AG08395 (cell line): ENCODE measurements around the gene ISG20.
"Not testable (repeated sequence)": the region's sequence is repeated elsewhere in the genome, so short reads cannot be mapped to it uniquely, and the experiment has no call there.

Source experiments
- DNase-seq: peaks from one replicate; pipeline ENCODE4 v3.0.0; 2012; ENCODE audit warnings: mixed read lengths, low spot score

Gene ISG20

GRCh38 chr15:88636654-88637053, 2.2 kb upstream of the ISG20 start:
- DNase-seq, result no peak

DNA sequence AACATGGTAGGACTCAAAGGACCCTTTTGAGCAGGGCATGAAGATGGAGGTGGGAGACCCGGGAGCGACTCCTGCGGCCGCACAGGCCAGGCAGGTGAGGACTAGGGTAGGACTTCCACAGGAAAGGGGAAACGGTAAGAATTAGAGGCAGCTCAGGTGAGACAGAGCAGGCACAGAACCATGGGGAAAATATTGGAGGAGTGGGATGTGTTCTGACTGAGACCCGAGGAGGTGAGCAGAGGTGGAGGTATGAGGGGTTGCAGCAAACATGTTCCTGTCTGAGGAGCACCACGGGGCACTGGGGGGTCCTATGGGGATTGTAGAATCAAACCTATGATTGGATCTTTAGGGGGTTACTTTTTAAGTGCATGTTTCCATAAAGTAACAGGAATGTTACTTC, 1.4 kb upstream of the ISG20 start:
- DNase-seq, result no peak

DNA sequence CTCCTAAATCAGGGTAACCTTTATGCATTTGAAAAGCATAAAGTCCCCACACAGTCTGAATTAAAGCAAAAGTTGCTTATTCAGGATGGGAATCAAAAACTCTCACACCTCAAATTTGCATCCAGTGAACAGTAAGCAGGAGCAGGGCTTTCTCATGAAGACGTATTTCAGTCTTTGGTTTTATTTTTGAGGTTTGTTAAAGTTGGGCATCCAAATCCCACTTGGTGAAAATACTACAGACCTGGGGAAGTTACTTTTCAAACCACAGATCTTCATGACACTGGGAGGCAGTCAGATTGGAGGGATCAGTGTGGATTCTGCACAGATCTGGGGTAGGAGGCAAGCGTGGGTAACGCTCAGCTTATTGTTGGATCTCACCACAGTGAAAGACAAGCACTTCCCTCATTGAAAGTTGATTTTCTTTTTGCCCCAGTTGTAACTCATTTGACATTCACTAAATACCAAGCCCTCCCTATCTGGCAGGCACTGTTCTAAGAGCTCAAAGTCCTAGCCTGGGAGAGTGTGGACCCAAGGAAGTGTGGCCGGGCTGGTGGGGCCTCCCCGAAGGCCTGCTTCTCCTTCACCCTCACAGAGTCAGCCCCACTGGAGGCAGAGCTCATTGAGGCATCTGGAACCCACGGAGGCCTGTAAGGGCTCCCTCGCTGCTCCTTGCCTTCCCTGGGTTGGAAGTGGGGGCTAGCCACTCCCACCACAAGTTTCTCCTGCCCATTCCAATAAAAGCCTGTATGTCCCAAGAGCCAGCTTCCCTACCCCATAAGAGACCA, 783 bp upstream of the ISG20 start:
- no peak for DNase-seq

- no peak for DNase-seq
Observed at GRCh38 chr15:88641959-88642452, 3.2 kb downstream of the ISG20 start.

DNA sequence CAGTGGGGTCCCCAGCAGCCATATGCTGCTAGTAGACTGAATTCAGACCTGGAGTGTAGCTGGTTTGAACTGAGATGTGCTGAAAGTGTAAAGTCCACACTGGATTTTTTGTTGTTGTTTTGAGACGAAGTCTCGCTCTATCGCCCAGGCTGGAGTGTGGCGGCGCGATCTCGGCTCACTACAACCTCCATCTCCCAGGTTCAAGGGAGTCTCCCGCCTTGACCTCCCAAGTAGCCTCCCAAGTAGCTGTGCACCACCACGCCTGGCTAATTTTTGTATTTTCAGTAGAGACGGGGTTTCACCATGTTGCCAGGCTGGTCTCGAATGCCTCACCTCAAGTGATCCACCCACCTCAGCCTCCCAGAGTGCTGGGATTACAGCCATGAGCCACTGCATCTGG, 3.7 kb downstream of the ISG20 start:
- not testable (repeated sequence) for DNase-seq

DNA sequence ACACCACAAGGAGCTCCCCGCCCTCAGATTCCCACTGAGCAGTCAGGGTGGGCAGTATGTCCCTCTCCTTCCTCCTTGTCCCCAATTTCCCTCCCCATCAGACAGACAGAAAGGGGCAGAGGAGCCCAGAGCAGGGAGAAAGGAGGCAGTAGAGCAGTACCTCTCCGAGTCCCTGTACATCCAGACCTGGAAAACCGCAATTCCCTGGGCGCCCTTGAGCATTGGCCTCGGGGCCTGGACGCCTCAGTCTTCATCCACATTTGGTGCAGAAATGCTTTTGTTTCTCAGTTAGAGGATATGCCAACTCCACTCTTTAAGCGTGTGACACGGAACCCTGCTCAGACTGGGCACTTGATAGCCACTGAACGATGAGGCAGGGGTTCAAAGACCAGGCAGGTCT, 5.9 kb downstream of the ISG20 start:
- DNase-seq, result no peak

DNA sequence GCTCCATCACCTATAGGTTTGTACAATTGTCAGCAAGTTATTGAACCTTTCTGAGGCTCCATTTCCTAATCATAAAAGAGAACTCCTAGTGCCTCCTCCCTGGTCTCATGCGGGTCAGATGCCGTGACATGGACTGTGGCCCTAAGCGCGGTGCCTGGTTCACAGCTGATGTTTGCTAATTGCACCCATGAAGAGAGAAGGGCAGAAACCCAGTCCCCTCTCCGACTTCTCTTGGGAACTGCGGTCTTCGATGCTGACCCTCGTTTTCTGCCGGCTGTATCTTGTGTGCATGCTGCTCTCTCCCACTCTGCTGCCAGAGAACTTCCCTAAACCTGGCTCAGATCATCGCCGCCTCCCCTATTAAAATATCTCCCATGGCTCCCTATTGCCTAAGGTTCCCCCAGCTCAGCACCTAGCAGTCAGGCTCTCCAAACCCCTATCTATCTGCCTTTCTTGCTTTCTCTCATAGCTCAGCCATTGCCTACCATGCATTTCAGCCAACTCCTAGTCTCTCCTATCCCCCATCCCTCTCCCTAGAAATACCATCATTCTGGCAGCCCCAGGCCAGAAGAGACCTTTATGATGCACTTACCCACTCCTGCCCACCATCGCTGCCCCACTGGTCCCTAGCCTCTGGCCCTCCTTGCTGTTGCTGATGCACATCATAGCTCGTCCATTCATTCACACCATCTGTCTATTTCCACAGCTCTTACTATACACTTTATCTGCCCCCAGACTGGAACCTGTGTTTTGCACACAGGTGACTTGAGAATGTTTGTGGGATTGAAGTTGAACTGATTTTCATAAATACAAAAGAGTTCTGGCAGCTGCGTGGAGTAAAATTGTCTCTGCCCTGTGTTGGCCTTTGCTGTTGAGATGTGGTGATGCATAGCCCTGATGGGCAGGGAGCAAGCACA, 6.6 kb downstream of the ISG20 start:
- DNase-seq, result no peak

GRCh38 chr15:88646088-88646405, 7.2 kb downstream of the ISG20 start:
- DNase-seq, result no peak

DNA sequence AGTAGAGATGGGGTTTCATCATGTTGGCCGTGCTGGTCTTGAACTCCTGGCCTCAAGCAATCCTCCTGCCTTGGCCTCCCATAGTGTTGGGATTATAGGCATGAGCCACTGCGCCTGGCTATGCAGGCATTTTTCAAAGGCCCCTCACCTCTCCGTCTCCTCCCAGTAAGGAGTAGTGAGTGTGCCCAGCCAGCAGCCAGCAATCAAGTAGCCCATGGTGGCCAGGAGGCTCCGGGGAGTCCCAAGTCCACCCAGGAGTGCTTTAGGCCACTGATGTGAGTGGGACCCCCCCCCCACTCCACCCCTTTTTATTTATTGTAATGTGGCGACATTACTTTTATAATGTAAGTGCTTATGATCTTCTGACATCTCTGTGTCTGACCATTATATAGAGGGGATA, 8.1 kb downstream of the ISG20 start:
- DNase-seq, result no peak

DNA sequence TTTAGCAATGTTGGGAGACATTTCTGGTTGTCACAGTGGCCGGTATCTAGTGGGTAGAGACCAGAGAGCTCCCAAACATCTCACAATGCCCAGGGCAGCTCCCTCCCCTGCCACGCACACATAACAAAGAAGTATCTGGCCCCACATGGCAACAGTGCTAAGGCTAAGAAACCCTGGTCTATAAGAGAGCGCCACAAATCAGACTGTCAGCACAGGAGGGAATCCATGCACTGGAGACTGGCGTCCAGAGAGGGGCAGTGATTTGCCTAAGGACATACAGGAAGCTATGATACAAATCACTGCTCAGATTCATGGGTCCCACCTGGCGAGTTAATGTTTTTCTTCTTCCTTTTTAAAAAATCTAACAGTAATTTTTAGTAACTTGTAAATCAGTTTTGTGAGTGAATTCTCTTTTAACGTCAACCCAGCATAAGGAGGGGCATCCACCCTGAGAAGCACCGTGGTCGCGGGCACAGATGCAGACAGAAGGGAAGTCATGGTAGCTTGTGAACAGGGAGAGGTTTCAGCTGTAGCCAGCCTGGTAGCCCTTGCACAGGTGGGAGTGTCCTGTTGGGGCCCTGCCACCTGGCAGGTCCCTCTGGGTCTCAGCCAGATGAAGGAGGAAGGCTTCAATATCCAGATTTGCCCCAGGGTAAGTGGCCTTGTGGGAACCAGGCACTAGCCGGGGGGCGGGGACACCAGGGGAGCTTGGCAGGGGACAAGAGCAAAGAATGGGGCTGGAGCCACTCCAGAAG, 8.7 kb downstream of the ISG20 start:
- no peak for DNase-seq

- no peak for DNase-seq
Observed at GRCh38 chr15:88648357-88649214, 9.8 kb downstream of the ISG20 start.

GRCh38 chr15:88649286-88649733, 10.5 kb downstream of the ISG20 start:
- DNase-seq, result peak; percentile 70

DNA sequence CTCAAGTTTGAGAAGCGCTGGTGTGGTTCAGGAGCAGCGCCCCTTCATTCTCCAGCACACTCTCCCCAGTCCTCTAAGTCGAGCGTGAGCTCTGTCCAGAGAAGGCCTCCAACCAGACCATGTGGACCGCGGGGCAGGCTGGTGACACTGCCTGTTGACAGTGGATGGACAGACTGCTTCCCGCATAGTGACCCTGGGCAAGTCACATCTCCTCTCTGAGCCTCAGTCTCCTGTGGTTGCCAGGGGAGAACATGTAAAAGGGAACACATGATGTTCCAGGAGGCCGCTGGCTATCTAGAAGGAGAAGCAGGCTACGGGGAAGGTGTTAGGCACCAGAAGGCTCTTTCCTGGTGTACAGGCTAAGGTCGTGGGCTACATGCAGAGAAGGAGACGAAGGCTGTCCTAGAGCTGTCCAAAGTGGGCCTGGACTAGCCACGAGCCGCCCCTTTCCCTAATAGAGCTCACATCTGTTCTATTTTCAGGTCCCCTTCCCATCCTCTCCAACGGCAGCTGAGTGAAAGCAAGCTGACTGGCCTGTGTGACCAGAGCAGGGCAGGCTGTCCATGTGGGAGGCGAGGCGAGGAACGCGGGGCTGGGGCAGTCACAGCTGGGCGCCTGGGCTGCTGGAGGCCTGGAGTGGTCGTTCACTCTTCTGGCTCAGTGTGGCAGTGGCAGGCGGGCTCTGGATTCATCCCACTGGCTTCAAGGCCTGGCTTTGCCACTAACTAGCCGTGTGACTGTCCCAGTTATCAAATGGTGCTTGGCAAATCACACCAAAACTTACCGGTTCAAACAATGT, 11.1 kb downstream of the ISG20 start:
- DNase-seq, result no peak

DNA sequence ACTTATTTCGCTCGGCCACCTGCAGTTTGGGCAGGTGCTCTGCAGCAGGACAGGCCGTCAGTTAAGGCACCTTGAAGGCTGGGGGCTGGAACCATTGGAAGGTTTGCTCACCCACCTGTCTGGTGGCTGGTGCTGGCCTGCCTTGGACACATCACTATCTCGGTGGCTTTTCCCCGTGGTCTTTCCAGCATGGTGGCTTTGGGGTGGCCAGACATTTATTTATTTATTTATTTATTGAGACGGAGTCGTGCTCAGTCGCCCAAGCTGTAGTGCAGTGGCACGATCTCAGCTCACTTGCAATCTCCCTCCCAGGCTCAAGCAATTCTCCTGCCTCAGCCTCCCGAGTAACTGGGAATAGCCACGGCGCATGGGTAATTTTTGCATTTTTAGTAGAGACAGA, 11.7 kb downstream of the ISG20 start:
- DNase-seq, result no peak

DNA sequence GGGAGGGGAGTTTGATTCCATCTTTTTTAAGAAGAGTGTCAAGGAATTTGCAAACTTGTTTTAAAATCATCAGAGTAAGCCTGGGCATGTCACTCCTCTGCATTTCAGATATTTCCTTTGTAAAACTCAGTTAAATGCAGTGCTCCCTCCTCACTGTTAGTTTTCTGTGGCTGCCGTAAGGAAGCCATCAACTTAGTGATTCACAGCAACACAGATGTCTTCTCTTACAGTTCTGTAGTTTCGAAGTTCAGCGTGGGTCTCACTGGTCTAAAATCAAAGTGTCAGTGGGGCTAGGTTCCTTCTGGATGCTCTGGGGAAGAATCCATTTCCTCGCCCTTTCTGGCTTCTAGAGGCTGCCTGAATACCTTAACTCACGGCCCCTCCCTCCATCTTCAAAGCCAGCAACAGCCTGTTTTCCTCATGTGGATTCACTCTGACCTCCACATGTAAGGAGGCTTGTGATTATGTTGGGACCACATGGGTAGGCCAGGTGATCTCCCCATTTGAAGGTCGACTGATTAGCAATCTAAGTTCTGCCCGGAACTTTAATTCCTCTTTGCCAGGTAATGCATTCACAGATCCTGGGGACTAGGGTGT, 12.4 kb downstream of the ISG20 start:
- no peak for DNase-seq

- no peak for DNase-seq
Observed at GRCh38 chr15:88651971-88652370, 13.2 kb downstream of the ISG20 start.

GRCh38 chr15:88652456-88653199, 13.8 kb downstream of the ISG20 start:
- DNase-seq, result no peak

DNA sequence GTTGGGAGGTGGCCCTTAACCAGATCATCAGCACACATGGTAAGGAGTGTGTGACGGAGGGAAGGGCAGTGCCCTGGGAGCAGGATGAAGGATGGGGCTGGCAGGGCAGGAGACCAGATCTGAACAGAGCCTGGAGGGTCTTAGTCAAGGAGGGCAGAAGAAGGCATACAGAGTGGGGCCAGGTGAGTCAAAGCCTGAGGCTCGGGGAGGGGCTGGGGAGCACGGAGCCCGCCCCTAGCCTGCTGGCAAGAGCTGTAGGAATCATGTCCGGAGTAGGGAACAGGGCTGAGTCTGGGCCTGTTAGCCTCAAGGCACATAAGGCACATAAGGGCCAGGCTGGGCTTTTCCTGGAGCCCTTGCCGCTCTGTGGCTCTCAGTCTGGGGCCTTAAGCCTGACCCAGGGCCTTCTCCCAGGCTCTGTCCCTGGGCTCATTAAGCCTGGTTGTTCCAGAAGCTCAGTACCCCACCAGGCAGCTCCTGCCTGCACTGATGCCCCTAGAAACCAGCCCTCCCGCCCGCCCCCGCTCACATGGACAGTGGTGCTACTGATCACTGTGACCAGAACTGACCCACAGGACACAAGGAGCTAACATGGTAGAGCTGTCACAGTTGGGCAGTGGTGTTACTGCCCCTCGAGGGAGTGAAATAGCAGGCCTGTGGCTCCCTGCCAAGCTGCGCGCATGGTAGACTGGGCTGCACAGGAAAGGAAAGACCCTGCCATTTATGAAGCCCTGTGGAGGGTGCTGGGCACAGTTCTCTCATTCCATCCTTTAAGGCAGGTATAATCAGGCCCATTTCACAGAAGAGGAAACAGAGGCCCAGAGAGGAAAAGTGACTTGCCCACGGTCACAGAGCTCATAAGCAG, 14.6 kb downstream of the ISG20 start:
- no peak for DNase-seq
